ENCODE measurements around the gene SUSD1.

SUSD1 gene

DNA sequence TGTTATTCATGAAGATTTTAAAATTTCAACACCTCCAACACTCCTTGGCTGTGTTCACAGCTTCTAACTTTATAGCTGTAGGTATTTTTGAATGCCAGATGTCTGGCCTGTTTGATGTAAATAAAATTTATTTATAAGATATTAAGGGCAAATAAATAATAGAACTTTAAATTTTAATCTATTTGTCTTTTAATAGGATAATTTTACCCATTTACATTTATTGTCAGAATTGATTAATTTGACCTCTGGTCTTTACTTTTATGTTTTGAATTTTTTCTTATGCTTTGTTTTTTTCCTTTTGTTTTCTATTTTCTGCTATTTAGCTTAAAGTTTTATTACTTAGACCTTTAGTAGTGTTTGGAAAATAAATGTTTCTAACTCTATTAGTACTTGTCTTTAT, 183.9 kb downstream of the SUSD1 start:
- Histone ChIP-seq H3K4me3 (no peak overlapping the region), H3K27ac (no peak overlapping the region)
- no peak for DNase-seq (ENCODE audit: low spot score)
- TF ChIP-seq, protein P1, sequence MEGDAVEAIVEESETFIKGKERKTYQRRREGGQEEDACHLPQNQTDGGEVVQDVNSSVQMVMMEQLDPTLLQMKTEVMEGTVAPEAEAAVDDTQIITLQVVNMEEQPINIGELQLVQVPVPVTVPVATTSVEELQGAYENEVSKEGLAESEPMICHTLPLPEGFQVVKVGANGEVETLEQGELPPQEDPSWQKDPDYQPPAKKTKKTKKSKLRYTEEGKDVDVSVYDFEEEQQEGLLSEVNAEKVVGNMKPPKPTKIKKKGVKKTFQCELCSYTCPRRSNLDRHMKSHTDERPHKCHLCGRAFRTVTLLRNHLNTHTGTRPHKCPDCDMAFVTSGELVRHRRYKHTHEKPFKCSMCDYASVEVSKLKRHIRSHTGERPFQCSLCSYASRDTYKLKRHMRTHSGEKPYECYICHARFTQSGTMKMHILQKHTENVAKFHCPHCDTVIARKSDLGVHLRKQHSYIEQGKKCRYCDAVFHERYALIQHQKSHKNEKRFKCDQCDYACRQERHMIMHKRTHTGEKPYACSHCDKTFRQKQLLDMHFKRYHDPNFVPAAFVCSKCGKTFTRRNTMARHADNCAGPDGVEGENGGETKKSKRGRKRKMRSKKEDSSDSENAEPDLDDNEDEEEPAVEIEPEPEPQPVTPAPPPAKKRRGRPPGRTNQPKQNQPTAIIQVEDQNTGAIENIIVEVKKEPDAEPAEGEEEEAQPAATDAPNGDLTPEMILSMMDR (IDR thresholded peaks at IDR 0.05), result no peak

Measured in coronary artery (tissue), 2 donors.